OCI-LY1 (cell line): ENCODE results near the gene IL21R.

Source experiments
- H2AFZ ChIP-seq: fragments of 200-600 bp; sonication (generic), shearing (Covaris generic); 2 replicates; pipeline ENCODE4 v1.6.0; 2014; ENCODE audit warnings: antibody characterized with exemption, mild to moderate bottlenecking, low read length
- H3F3A ChIP-seq: fragments of 200-600 bp; sonication (generic), shearing (Covaris generic); 2 replicates; pipeline ENCODE4 v1.6.0; 2014; ENCODE audit warnings: mild to moderate bottlenecking, antibody characterized with exemption, low read length, moderate library complexity; ENCODE audit not compliant: insufficient read depth
- H3K27ac ChIP-seq: fragments of 200-600 bp; sonication (generic); 2 replicates; pipeline ENCODE4 v1.5.1; 2014; ENCODE audit warnings: low read length, mixed run types, mild to moderate bottlenecking, low read depth; ENCODE audit not compliant: poor library complexity, severe bottlenecking
- H3K27me3 ChIP-seq: fragments of 200-600 bp; sonication (generic); 2 replicates; pipeline ENCODE4 v1.6.0; 2014; ENCODE audit warnings: antibody characterized with exemption, mild to moderate bottlenecking, low read length, moderate library complexity; ENCODE audit not compliant: insufficient read depth
- H3K36me3 ChIP-seq: fragments of 200-600 bp; sonication (generic); 2 replicates; pipeline ENCODE4 v1.6.1; 2014; ENCODE audit warnings: mild to moderate bottlenecking, antibody characterized with exemption, low read length, moderate library complexity, mixed read lengths; ENCODE audit not compliant: insufficient read depth
- H3K4me1 ChIP-seq: fragments of 200-600 bp; sonication (generic); 2 replicates; pipeline ENCODE4 v1.5.1; 2014; ENCODE audit warnings: mild to moderate bottlenecking, low read length, moderate library complexity; ENCODE audit not compliant: insufficient read depth, severe bottlenecking
- H3K4me2 ChIP-seq: fragments of 200-600 bp; sonication (generic), shearing (Covaris generic); 2 replicates; pipeline ENCODE4 v1.6.1; 2014; ENCODE audit warnings: low read length
- H3K4me3 ChIP-seq: fragments of 200-600 bp; sonication (generic); 2 replicates; pipeline ENCODE4 v1.5.1; 2014; ENCODE audit warnings: low read length, low read depth, mild to moderate bottlenecking, mixed read lengths; ENCODE audit not compliant: poor library complexity, severe bottlenecking
- H3K79me2 ChIP-seq: fragments of 200-600 bp; shearing (Covaris generic); 2 replicates; pipeline ENCODE4 v1.6.1; 2016; ENCODE audit warnings: mixed run types, low read length, mixed read lengths; ENCODE audit not compliant: insufficient read depth
- H3K9ac ChIP-seq: fragments of 200-600 bp; sonication (generic), shearing (Covaris generic); 2 replicates; pipeline ENCODE4 v1.6.1; 2014; ENCODE audit warnings: mild to moderate bottlenecking, low read length, mixed read lengths
- H3K9me2 ChIP-seq: fragments of 200-600 bp; sonication (generic), shearing (Covaris generic); 2 replicates; pipeline ENCODE4 v1.6.1; 2014; ENCODE audit warnings: low read depth, mild to moderate bottlenecking, low read length, mixed read lengths
- H3K9me3 ChIP-seq: fragments of 200-600 bp; shearing (Covaris generic); 2 replicates; pipeline ENCODE4 v1.6.1; 2014; ENCODE audit warnings: low read length, mixed read lengths
- H4K20me1 ChIP-seq: fragments of 200-600 bp; sonication (generic), shearing (Covaris generic); 2 replicates; pipeline ENCODE4 v1.6.0; 2016; ENCODE audit warnings: mild to moderate bottlenecking, low read length; ENCODE audit not compliant: insufficient read depth
- EZH2 ChIP-seq: fragments of 200-600 bp; sonication (generic), shearing (Covaris generic); IDR thresholded peaks from 2 replicates; pipeline ENCODE4 v1.8.0; 2017; ENCODE audit warnings: borderline replicate concordance, mixed run types, mild to moderate bottlenecking, antibody characterized with exemption, low read length, moderate library complexity, mixed read lengths
- TF ChIP-seq, protein P1 (sequence below): fragments of 200-600 bp; sonication (generic), shearing (Covaris generic); IDR thresholded peaks from 2 replicates; pipeline ENCODE4 v1.5.1; 2017; ENCODE audit warnings: mild to moderate bottlenecking, antibody characterized with exemption, low read length, moderate library complexity, mixed read lengths

The IL21R gene

DNA sequence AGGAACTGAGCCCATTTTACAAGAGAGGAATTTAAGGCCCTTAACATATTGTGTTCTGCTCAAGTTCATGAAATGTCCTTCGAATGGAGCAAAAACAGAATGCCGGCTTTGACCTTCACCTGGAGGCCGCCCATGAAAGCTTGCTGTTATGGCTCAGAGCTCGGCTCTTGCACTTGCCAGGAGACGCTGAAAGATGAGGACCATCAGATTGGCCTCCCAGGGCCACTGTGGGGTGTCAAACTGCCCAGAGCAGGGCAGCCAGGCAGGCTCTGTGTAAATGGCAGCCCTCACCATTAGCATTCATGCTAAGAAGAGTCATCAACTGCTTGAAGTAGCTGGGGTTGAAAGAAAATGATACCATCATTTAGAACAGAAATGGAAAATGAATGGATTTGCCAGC, 39.3 kb downstream of the IL21R start:
- H3K27ac ChIP-seq = no peak overlapping the region
- no peak overlapping the region for H3K4me2 ChIP-seq
- H3K36me3 ChIP-seq = no peaks in the 10 kb centered on the region

DNA sequence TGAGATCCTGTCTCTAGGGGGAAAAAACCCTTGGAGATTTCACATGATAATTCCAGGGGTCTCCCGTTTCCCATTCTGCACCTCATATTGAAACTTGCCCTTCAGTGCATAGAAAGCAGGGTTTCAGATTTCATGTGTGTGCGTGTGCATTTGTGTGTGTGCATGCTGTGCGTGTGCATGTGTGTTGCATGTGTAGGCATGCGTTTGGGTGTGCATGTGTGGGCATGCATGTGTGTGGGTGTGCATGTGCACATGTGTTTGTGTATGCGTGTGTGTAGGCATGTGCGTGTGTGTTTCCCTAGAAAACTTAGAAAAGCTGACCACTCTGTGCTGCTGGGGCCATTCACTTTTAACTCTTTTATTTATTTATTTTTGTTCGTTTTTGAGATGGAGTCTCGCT, 40.0 kb downstream of the IL21R start:
- H3K36me3 ChIP-seq = no peaks in the 10 kb centered on the region
- H3K27me3 ChIP-seq = no peaks in the 10 kb centered on the region
- no peaks in the 10 kb centered on the region for H3K9me2 ChIP-seq
- H3K4me3 ChIP-seq = no peak overlapping the region
- H3K27ac ChIP-seq = no peak overlapping the region
- H2AFZ ChIP-seq = no peak overlapping the region
- peaks cover 12% of the 10 kb centered on the region for H3K9me3 ChIP-seq
- H3F3A ChIP-seq = no peaks in the 10 kb centered on the region
- no peak overlapping the region for H3K4me2 ChIP-seq
- H3K9ac ChIP-seq = no peak overlapping the region
- H4K20me1 ChIP-seq = no peaks in the 10 kb centered on the region
- TF ChIP-seq EZH2 = no peak
- TF ChIP-seq, protein P1, sequence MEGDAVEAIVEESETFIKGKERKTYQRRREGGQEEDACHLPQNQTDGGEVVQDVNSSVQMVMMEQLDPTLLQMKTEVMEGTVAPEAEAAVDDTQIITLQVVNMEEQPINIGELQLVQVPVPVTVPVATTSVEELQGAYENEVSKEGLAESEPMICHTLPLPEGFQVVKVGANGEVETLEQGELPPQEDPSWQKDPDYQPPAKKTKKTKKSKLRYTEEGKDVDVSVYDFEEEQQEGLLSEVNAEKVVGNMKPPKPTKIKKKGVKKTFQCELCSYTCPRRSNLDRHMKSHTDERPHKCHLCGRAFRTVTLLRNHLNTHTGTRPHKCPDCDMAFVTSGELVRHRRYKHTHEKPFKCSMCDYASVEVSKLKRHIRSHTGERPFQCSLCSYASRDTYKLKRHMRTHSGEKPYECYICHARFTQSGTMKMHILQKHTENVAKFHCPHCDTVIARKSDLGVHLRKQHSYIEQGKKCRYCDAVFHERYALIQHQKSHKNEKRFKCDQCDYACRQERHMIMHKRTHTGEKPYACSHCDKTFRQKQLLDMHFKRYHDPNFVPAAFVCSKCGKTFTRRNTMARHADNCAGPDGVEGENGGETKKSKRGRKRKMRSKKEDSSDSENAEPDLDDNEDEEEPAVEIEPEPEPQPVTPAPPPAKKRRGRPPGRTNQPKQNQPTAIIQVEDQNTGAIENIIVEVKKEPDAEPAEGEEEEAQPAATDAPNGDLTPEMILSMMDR = no peak
- H3K79me2 ChIP-seq = no peaks in the 10 kb centered on the region
- H3K4me1 ChIP-seq = no peaks in the 10 kb centered on the region

More for the DNA sequence above, 39.3 kb downstream of the IL21R start:
- Histone ChIP-seq H3F3A (no peaks in the 10 kb centered on the region), H3K9ac (no peak overlapping the region), H2AFZ (no peak overlapping the region), H4K20me1 (no peaks in the 10 kb centered on the region), H3K9me3 (peaks cover 12% of the 10 kb centered on the region), H3K79me2 (no peaks in the 10 kb centered on the region), H3K4me3 (no peak overlapping the region), H3K9me2 (no peaks in the 10 kb centered on the region), H3K4me1 (no peaks in the 10 kb centered on the region), H3K27me3 (no peaks in the 10 kb centered on the region)
- TF ChIP-seq, protein P1 = no peak
- no peak for TF ChIP-seq EZH2

DNA sequence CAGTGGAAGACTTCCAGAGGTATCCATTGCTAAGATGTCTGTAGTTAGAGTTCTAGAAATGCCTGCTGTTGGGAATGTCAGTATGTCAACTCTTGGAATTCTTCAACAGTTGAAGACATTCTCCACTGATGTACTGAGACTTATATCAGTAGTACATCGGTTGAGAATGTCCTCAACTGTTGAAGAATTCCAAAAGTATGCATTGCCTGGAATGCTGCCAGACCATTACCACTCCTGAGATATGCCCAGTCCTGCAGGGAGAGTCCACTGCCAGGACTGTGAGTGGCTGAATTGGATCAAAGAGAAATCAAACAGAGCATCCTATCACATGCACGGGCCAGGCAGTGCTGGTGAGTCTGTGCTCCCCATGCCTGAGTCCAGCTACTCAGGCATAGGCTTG, 42.0 kb downstream of the IL21R start:
- no peaks in the 10 kb centered on the region for H3K4me1 ChIP-seq
- H3K27me3 ChIP-seq = no peaks in the 10 kb centered on the region
- TF ChIP-seq EZH2 = no peak
- TF ChIP-seq, protein P1 = no peak
- peaks cover 12% of the 10 kb centered on the region for H3K9me3 ChIP-seq
- no peak overlapping the region for H3K4me2 ChIP-seq
- no peaks in the 10 kb centered on the region for H3K79me2 ChIP-seq
- H2AFZ ChIP-seq = no peak overlapping the region
- H3K9ac ChIP-seq = no peak overlapping the region
- H4K20me1 ChIP-seq = no peaks in the 10 kb centered on the region
- H3F3A ChIP-seq = no peaks in the 10 kb centered on the region
- no peaks in the 10 kb centered on the region for H3K9me2 ChIP-seq
- H3K36me3 ChIP-seq = no peaks in the 10 kb centered on the region
- no peak overlapping the region for H3K27ac ChIP-seq
- H3K4me3 ChIP-seq = no peak overlapping the region
